Mesenchymal stem cell (in vitro differentiated cells and primary cell): ENCODE measurements around the gene AUTS2.

Experiments used
- DNase-seq: peaks from one replicate; pipeline ENCODE4 v3.0.0-alpha.2; 2013
- H2AFZ ChIP-seq: one replicate; pipeline ENCODE4 v1.6.1; 2013; ENCODE audit warnings: low read depth, mild to moderate bottlenecking, control low read depth, inconsistent platforms, low read length, moderate library complexity
- H2AK5ac ChIP-seq: 2 replicates; pipeline ENCODE4 v1.6.1; 2013; ENCODE audit warnings: low read length, moderate library complexity, mild to moderate bottlenecking, inconsistent platforms; ENCODE audit not compliant: severe bottlenecking
- H2BK120ac ChIP-seq: one replicate; pipeline ENCODE4 v1.6.1; 2013; ENCODE audit warnings: low read depth, mild to moderate bottlenecking, inconsistent platforms, low read length, moderate library complexity
- H2BK12ac ChIP-seq, 2 experiments: one replicate each; pipeline ENCODE4 v1.6.1; 2013; ENCODE audit warnings: inconsistent platforms in 2 of 2, low read length in 2 of 2, mild to moderate bottlenecking in 2 of 2, moderate library complexity in 2 of 2, control low read depth in 1 of 2
- H2BK15ac ChIP-seq: one replicate; pipeline ENCODE4 v1.6.1; 2013; ENCODE audit warnings: mild to moderate bottlenecking, low read depth, inconsistent platforms; ENCODE audit not compliant: poor library complexity, severe bottlenecking
- H2BK5ac ChIP-seq: 2 replicates; pipeline ENCODE4 v1.6.1; 2013; ENCODE audit warnings: low read depth, mild to moderate bottlenecking, low read length, control low read depth, inconsistent platforms; ENCODE audit not compliant: poor library complexity, severe bottlenecking
- H3K14ac ChIP-seq, 2 experiments: one replicate each; pipeline ENCODE4 v1.6.1; 2013; ENCODE audit warnings: inconsistent platforms in 2 of 2, low read length in 2 of 2, control low read depth in 1 of 2, mild to moderate bottlenecking in 1 of 2, moderate library complexity in 1 of 2
- H3K18ac ChIP-seq, 2 experiments: one replicate each; pipeline ENCODE4 v1.6.1; 2013; ENCODE audit warnings: inconsistent platforms in 2 of 2, low read length in 2 of 2, control low read depth in 1 of 2, low read depth in 1 of 2, mild to moderate bottlenecking in 1 of 2
- H3K23ac ChIP-seq, 2 experiments: one replicate each; pipeline ENCODE4 v1.6.1; 2013; ENCODE audit warnings: inconsistent platforms in 2 of 2, low read length in 2 of 2, mild to moderate bottlenecking in 2 of 2, moderate library complexity in 2 of 2, control low read depth in 1 of 2
- H3K27ac ChIP-seq: 2 replicates; pipeline ENCODE4 v1.5.1; 2013; ENCODE audit warnings: mild to moderate bottlenecking, moderate library complexity, low read length, control low read depth, inconsistent platforms; ENCODE audit not compliant: poor library complexity, severe bottlenecking
- H3K27me3 ChIP-seq, 2 experiments: 2 replicates each; pipeline versions ENCODE4 v1.6.1 to v1.7.0; 2013; ENCODE audit warnings: low read length in 2 of 2, mild to moderate bottlenecking in 2 of 2, moderate library complexity in 2 of 2, control low read depth in 1 of 2, inconsistent platforms in 1 of 2; ENCODE audit not compliant: control insufficient read depth in 1 of 2, insufficient read depth in 1 of 2
- H3K36me3 ChIP-seq, 2 experiments: 2 replicates each; pipeline versions ENCODE4 v1.6.1 to v1.7.0; 2013; ENCODE audit warnings: low read length in 2 of 2, control low read depth in 1 of 2, inconsistent platforms in 1 of 2, low read depth in 1 of 2, mild to moderate bottlenecking in 1 of 2; ENCODE audit not compliant: insufficient read depth in 2 of 2, control insufficient read depth in 1 of 2
- H3K4ac ChIP-seq, 2 experiments: one replicate each; pipeline ENCODE4 v1.6.1; 2013; ENCODE audit warnings: inconsistent platforms in 2 of 2, low read length in 2 of 2, mild to moderate bottlenecking in 2 of 2, moderate library complexity in 2 of 2, control low read depth in 1 of 2, low read depth in 1 of 2
- H3K4me1 ChIP-seq: 2 replicates; pipeline ENCODE4 v1.6.1; 2013; ENCODE audit warnings: low read depth, low read length, control low read depth; ENCODE audit not compliant: control insufficient read depth, insufficient read depth
- H3K4me2 ChIP-seq: 2 replicates; pipeline ENCODE4 v1.6.1; 2013; ENCODE audit warnings: low read length, mild to moderate bottlenecking, inconsistent platforms; ENCODE audit not compliant: poor library complexity, severe bottlenecking
- H3K4me3 ChIP-seq, 2 experiments: 2 replicates each; pipeline versions ENCODE4 v1.5.1 to v1.7.0; 2013; ENCODE audit warnings: low read length in 2 of 2, mild to moderate bottlenecking in 2 of 2, control low read depth in 1 of 2, low read depth in 1 of 2; ENCODE audit not compliant: insufficient read depth in 1 of 2
- H3K79me1 ChIP-seq: replicated peaks from 2 replicates; pipeline ENCODE4 v1.6.1; 2013; ENCODE audit warnings: mild to moderate bottlenecking, control low read depth, low read length, inconsistent platforms; ENCODE audit not compliant: poor library complexity, severe bottlenecking
- H3K9ac ChIP-seq: 2 replicates; pipeline ENCODE4 v1.7.0; 2013; ENCODE audit warnings: mild to moderate bottlenecking, low read length, moderate library complexity
- H3K9me3 ChIP-seq: 2 replicates; pipeline ENCODE4 v1.7.0; 2013; ENCODE audit warnings: mild to moderate bottlenecking, low read length; ENCODE audit not compliant: control insufficient read depth
- H4K8ac ChIP-seq: one replicate; pipeline ENCODE4 v1.6.1; 2013; ENCODE audit warnings: inconsistent platforms, mild to moderate bottlenecking, low read length, moderate library complexity
- H4K91ac ChIP-seq: one replicate; pipeline ENCODE4 v1.6.1; 2013; ENCODE audit warnings: mild to moderate bottlenecking, low read length, inconsistent platforms
- WGBS: methylation state at CpG from one replicate; pipeline ENCODE4 v1.1.7; 2013; ENCODE audit warnings: mixed read lengths; 5-methylcytosine and 5-hydroxymethylcytosine counted together

AUTS2 gene

GRCh38 chr7:69612981-69613380, 14.7 kb downstream of the AUTS2 start:
- Histone ChIP-seq H3K14ac (no peak overlapping the region), H3K4me1 (peaks cover 1% of the 10 kb centered on the region), H3K27ac (no peak overlapping the region), H3K18ac (no peak overlapping the region), H2BK5ac (no peak overlapping the region), H3K27me3 (no peaks in the 10 kb centered on the region), H3K4me3 (no peak overlapping the region), H3K9ac (no peak overlapping the region), H3K4ac (no peak overlapping the region), H3K79me1 (peaks cover 27% of the 10 kb centered on the region), H2AFZ (no peak overlapping the region), H2AK5ac (no peak overlapping the region), H2BK120ac (no peak overlapping the region), H3K23ac (no peak overlapping the region), H4K91ac (no peak overlapping the region), H4K8ac (no peak overlapping the region), H3K4me2 (no peak overlapping the region), H2BK12ac (no peak overlapping the region), H3K36me3 (no peaks in the 10 kb centered on the region), H2BK15ac (no peak overlapping the region), H3K9me3 (no peaks in the 10 kb centered on the region)
- WGBS, result 91% methylated on average over 3 of the region's 3 CpGs
- DNase-seq, result no peak

GRCh38 chr7:69613846-69614245, 15.6 kb downstream of the AUTS2 start:
- no peaks in the 10 kb centered on the region for H3K9me3 ChIP-seq
- H4K8ac ChIP-seq, result no peak overlapping the region
- peaks cover 1% of the 10 kb centered on the region for H3K4me1 ChIP-seq
- H2BK120ac ChIP-seq, result no peak overlapping the region
- peaks cover 33% of the 10 kb centered on the region for H3K79me1 ChIP-seq
- H3K18ac ChIP-seq, result no peak overlapping the region
- no peak overlapping the region for H2BK12ac ChIP-seq
- no peak overlapping the region for H3K23ac ChIP-seq
- H2AFZ ChIP-seq, result no peak overlapping the region
- H3K14ac ChIP-seq, result no peak overlapping the region
- H2BK5ac ChIP-seq, result no peak overlapping the region
- H3K9ac ChIP-seq, result no peak overlapping the region
- no peak overlapping the region for H3K4me3 ChIP-seq
- H4K91ac ChIP-seq, result no peak overlapping the region
- no peak overlapping the region for H3K4me2 ChIP-seq
- no CpG with 5 or more reads among the region's 2 CpGs for WGBS
- no peak overlapping the region for H3K4ac ChIP-seq
- no peaks in the 10 kb centered on the region for H3K36me3 ChIP-seq
- H2AK5ac ChIP-seq, result no peak overlapping the region
- H2BK15ac ChIP-seq, result no peak overlapping the region
- no peak overlapping the region for H3K27ac ChIP-seq
- no peaks in the 10 kb centered on the region for H3K27me3 ChIP-seq
- DNase-seq, result no peak

GRCh38 chr7:69615685-69616084, 17.4 kb downstream of the AUTS2 start:
- H3K27ac ChIP-seq, result no peak overlapping the region
- peaks cover 1% of the 10 kb centered on the region for H3K4me1 ChIP-seq
- H2BK15ac ChIP-seq, result no peak overlapping the region
- H4K91ac ChIP-seq, result no peak overlapping the region
- H3K79me1 ChIP-seq, result peaks cover 33% of the 10 kb centered on the region
- no peak overlapping the region for H3K9ac ChIP-seq
- H3K9me3 ChIP-seq, result no peaks in the 10 kb centered on the region
- no peak overlapping the region for H3K18ac ChIP-seq
- H3K14ac ChIP-seq, result no peak overlapping the region
- no peak overlapping the region for H2AFZ ChIP-seq
- no peaks in the 10 kb centered on the region for H3K36me3 ChIP-seq
- H3K23ac ChIP-seq, result no peak overlapping the region
- H3K4me3 ChIP-seq, result no peak overlapping the region
- H4K8ac ChIP-seq, result no peak overlapping the region
- H2BK5ac ChIP-seq, result no peak overlapping the region
- WGBS, result 95% methylated on average over 2 of the region's 2 CpGs
- no peak overlapping the region for H3K4ac ChIP-seq
- no peak overlapping the region for H2BK120ac ChIP-seq
- no peaks in the 10 kb centered on the region for H3K27me3 ChIP-seq
- DNase-seq, result no peak
- no peak overlapping the region for H2AK5ac ChIP-seq
- H3K4me2 ChIP-seq, result no peak overlapping the region
- H2BK12ac ChIP-seq, result no peak overlapping the region

GRCh38 chr7:69617364-69617763, 19.1 kb downstream of the AUTS2 start:
- H3K4me1 ChIP-seq, result peaks cover under 1% of the 10 kb centered on the region
- H4K8ac ChIP-seq, result no peak overlapping the region
- no peak overlapping the region for H2BK120ac ChIP-seq
- H2AK5ac ChIP-seq, result no peak overlapping the region
- no peak overlapping the region for H3K4ac ChIP-seq
- 54% methylated on average over 5 of the region's 5 CpGs for WGBS
- H2BK15ac ChIP-seq, result no peak overlapping the region
- H2BK12ac ChIP-seq, result no peak overlapping the region
- H4K91ac ChIP-seq, result no peak overlapping the region
- no peak overlapping the region for H3K9ac ChIP-seq
- no peaks in the 10 kb centered on the region for H3K27me3 ChIP-seq
- H3K9me3 ChIP-seq, result no peaks in the 10 kb centered on the region
- no peak overlapping the region for H3K18ac ChIP-seq
- no peak overlapping the region for H3K23ac ChIP-seq
- H3K79me1 ChIP-seq, result peaks cover 35% of the 10 kb centered on the region
- H3K4me2 ChIP-seq, result no peak overlapping the region
- no peaks in the 10 kb centered on the region for H3K36me3 ChIP-seq
- no peak overlapping the region for H3K14ac ChIP-seq
- H3K4me3 ChIP-seq, result no peak overlapping the region
- H2AFZ ChIP-seq, result no peak overlapping the region
- no peak for DNase-seq
- H3K27ac ChIP-seq, result no peak overlapping the region
- H2BK5ac ChIP-seq, result no peak overlapping the region
